K562 (cell line): ENCODE data around the gene TTC27. TPM values are rescaled to one million over a fixed set of nuclear protein-coding genes. Genes with fewer than 3 reads are reported as not detected.
A peak's percentile ranks its signal among the peaks of the same experiment; 100 is the strongest.

ENCODE experiments used
- BCL6 ChIP-seq: fragments of 250-450 bp; sonication (Bioruptor Pico); IDR thresholded peaks from 2 replicates; pipeline ENCODE4 v1.4.0; 2020
- GABPA ChIP-seq: fragments of 200-800 bp; sonication (Bioruptor generic); conservative IDR thresholded peaks from 2 replicates; pipeline ENCODE4 v1.6.1; 2016; ENCODE audit warnings: low read depth, missing genetic modification characterization, missing compliant biosample characterization
- KLF16 ChIP-seq: IDR thresholded peaks from 2 replicates; pipeline ENCODE4 v1.6.1; 2016; ENCODE audit warnings: antibody characterized with exemption
- L3MBTL2 ChIP-seq: fragments of 450-650 bp; IDR thresholded peaks from 2 replicates; pipeline ENCODE4 v1.6.1; 2016; ENCODE audit warnings: mild to moderate bottlenecking, moderate library complexity
- MAZ ChIP-seq, 2 experiments: fragments of 450-650 bp in 1 of 2; sonication (generic) in 1 of 2; formaldehyde crosslinking; IDR thresholded peaks in 1 of 2; conservative IDR thresholded peaks in 1 of 2; 2 replicates each; pipeline versions ENCODE4 v1.4.0 to v1.5.0; 2020; ENCODE audit warnings: mild to moderate bottlenecking in 1 of 2, missing genetic modification reagents in 1 of 2
- MITF ChIP-seq: IDR thresholded peaks from 2 replicates; pipeline ENCODE4 v1.6.1; 2014; ENCODE audit warnings: antibody characterized with exemption
- MYC ChIP-seq, 2 experiments: fragments of 250-450 bp in 1 of 2; sonication (Bioruptor Pico) in 1 of 2; IDR thresholded peaks; 2 replicates each; pipeline versions ENCODE4 v1.5.1 to v1.6.1; 2012 to 2021; ENCODE audit warnings: low read depth in 2 of 2, borderline replicate concordance in 1 of 2, improper control_type of control experiment in 1 of 2, low read length in 1 of 2, mild to moderate bottlenecking in 1 of 2, moderate library complexity in 1 of 2
- SMC3 ChIP-seq: conservative IDR thresholded peaks from 2 replicates; pipeline ENCODE4 v1.6.1; 2011; ENCODE audit warnings: low read depth, low read length, improper control_type of control experiment; ENCODE audit not compliant: insufficient read depth
- TAF7 ChIP-seq: fragments of 450-650 bp; IDR thresholded peaks from 2 replicates; pipeline ENCODE4 v1.6.1; 2016; ENCODE audit warnings: missing genetic modification characterization, missing compliant biosample characterization
- ZNF766 ChIP-seq: fragments of 200-800 bp; sonication (Bioruptor generic); conservative IDR thresholded peaks from 2 replicates; pipeline ENCODE4 v1.6.1; 2016; ENCODE audit warnings: missing genetic modification characterization, missing compliant biosample characterization
- polyA plus RNA-seq, 8 experiments: library from polyadenylated mRNA; depleted of rRNA in 4 of 8; stranded (reverse) in 5 of 8; unstranded in 3 of 8; fragments of >200 nt; fragmentation: Nextera tagmentation in 2 of 8; fragmentation: Illumina TruSeq in 1 of 8; extraction: Ambion mirVana in 2 of 8; extraction: Trizol in 1 of 8; gene quantifications; 2 replicates each; pipeline versions ENCODE4 v1.2.1 to v1.2.3, GENCODE V29; 2011 to 2014; ENCODE audit warnings: inconsistent platforms in 1 of 8, missing spikeins in 1 of 8
- total RNA-seq, 7 experiments: library from RNA; depleted of rRNA in 6 of 7; stranded (reverse); fragments of >200 nt in 6 of 7; fragmentation: Illumina TruSeq in 2 of 7; extraction: Trizol in 2 of 7; gene quantifications; 2 replicates each; pipeline versions ENCODE4 v1.2.1 to v1.2.3, GENCODE V29; 2011 to 2021; ENCODE audit warnings: low replicate concordance in 1 of 7

The TTC27 gene
- total and polyA plus RNA-seq, 9 of the 15 experiments (the other 6 are each of a cell fraction or from before 2014, with no cell fraction given): 44.3 to 93.4 (median 57.3) TPM

DNA sequence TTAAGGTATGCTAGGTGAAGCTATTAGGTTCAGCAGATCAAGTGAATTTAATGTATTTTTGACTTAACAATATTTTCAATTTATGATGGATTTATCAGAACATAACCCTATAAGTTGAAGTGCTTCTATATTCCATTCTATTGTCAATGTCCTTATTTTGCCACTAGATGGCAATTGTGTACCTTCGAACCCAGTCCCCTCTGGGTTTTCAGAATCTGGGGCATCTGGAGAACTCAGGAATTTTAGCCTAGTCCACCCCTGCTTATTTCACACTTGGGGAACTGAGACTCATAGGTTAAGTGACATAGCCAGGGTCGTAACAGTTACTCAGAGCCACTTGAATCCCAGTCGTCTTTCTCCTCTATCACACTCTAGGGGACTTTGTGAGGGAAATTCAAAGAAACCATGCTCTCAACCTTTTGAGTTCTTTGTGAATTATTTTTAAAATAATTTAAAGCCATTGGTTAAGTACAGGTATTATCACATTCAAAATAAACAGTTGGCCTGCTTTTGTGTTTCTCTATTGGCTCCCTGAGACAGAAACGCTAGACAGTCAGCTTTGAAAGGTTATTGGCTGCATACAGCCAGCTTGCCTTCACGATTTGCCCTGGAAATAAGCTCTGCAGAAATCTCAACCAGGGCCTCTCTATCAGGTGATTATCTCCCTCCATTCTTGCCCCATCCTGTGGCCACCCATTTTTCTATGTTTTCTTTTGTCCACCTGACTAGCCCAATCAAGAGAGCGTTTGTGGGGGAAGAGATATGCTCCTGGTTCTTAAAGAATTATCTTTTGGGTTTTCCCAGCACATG lies 145.0 kb downstream of the TTC27 start (continued):
- no peak for TF ChIP-seq GABPA (tag)
- no peak for TF ChIP-seq MITF
- peak in 1 of 2 experiments; percentile 28; a peak in 1 of 4 replicates for TF ChIP-seq MAZ (CRISPR knock-in tag; conservative IDR thresholded peaks at IDR 0.05 in 1 of 2, IDR thresholded peaks at IDR 0.05 in 1 of 2)
- no peak for TF ChIP-seq ZNF766 (CRISPR knock-in tag)
- TF ChIP-seq L3MBTL2: no peak
- no peak for TF ChIP-seq MYC (IDR thresholded peaks at IDR 0.05; ENCODE audit: low read depth, low read length)
- no peak for TF ChIP-seq MYC (CRISPR knock-in tag; IDR thresholded peaks at IDR 0.05; ENCODE audit: borderline replicate concordance, low read depth)
- TF ChIP-seq KLF16: no peak; the same call in 1 of the 2 replicates
- TF ChIP-seq TAF7 (tag): no peak
- peak; percentile 71 for TF ChIP-seq SMC3
- no peak for TF ChIP-seq BCL6 (CRISPR knock-in tag)
